GM21423 (cell line): ENCODE measurements around the gene C19orf73.
A peak's percentile ranks its signal among the peaks of the same experiment; 100 is the strongest.

Experiments
- ATAC-seq: cut with Tn5 transposase; IDR thresholded peaks from one replicate; pipeline ENCODE4 v1.9.1; 2021; ENCODE audit warnings: mild to moderate bottlenecking, moderate library complexity; ENCODE audit not compliant: unreplicated experiment

The C19orf73 gene

GRCh38 chr19:49118565-49119410 lies at the start of gene C19orf73:
C19orf73 (minus strand) TSS chr19:49119143; CDS start chr19:49119022, 121 bp downstream.
- ATAC-seq: peak; percentile 75

- ATAC-seq: no peak
Observed at GRCh38 chr19:49168421-49168820, 49.5 kb upstream of the C19orf73 start.

- no peak for ATAC-seq
Observed at GRCh38 chr19:49167857-49168409, 49.0 kb upstream of the C19orf73 start.

- ATAC-seq: no peak
Observed at GRCh38 chr19:49165865-49166301, 46.9 kb upstream of the C19orf73 start.

- ATAC-seq: no peak
Observed at GRCh38 chr19:49165111-49165750, 46.3 kb upstream of the C19orf73 start.

GRCh38 chr19:49161987-49162386 lies 43.0 kb upstream of the C19orf73 start:
- ATAC-seq: no peak

GRCh38 chr19:49160450-49161189 lies 41.7 kb upstream of the C19orf73 start:
- no peak for ATAC-seq

GRCh38 chr19:49157445-49158224 lies 38.7 kb upstream of the C19orf73 start, which contains the start of gene TRPM4:
TRPM4 (plus strand) TSS chr19:49157792; CDS start chr19:49157867, 75 bp downstream.
- ATAC-seq: no peak

- no peak for ATAC-seq
Observed at GRCh38 chr19:49155820-49156346, 36.9 kb upstream of the C19orf73 start.

GRCh38 chr19:49155005-49155819 lies 36.3 kb upstream of the C19orf73 start, which contains the start of gene HRC:
HRC (minus strand) TSS chr19:49155396; CDS start chr19:49155237, 159 bp downstream.
- ATAC-seq: no peak

- ATAC-seq: no peak
Observed at GRCh38 chr19:49154279-49154678, 35.3 kb upstream of the C19orf73 start.

GRCh38 chr19:49153167-49153809 lies 34.3 kb upstream of the C19orf73 start:
- ATAC-seq: no peak

- no peak for ATAC-seq
Observed at GRCh38 chr19:49152119-49152550, 33.2 kb upstream of the C19orf73 start.

GRCh38 chr19:49151267-49152118 lies 32.5 kb upstream of the C19orf73 start:
- no peak for ATAC-seq

- no peak for ATAC-seq
Observed at GRCh38 chr19:49150944-49151243, 32.0 kb upstream of the C19orf73 start.

GRCh38 chr19:49150106-49150943 lies 31.4 kb upstream of the C19orf73 start:
- ATAC-seq: no peak

GRCh38 chr19:49149652-49150105 lies 30.7 kb upstream of the C19orf73 start:
- ATAC-seq: no peak
